CD4-positive, alpha-beta T cell treated with Interferon gamma for 1 hour (primary cell): ENCODE results near the gene AFF3.

Experiments used
- DNase-seq: peaks from one replicate; pipeline ENCODE4 v3.0.0-alpha.2; 2020

Gene AFF3

GRCh38 chr2:99878581-99879350, 263.6 kb downstream of the AFF3 start:
- no peak for DNase-seq

DNA sequence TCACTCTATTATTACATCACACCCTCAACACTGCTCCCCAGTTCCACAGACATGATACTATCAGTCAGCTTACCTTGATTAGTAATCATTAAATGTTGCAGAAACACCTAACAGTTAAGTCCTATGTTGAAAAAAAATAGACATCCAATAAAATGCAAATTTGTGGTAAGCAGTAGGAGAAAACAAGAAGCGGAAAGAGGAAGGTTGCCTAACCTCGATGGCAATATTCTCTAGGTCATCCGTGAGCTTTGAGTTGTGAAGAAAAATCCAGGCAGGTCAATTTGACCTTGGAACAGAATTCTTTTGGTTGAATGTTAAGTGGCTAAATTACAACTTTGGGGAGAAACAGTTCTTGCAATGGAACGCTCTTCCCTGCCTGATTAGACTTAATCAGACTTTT, 264.4 kb downstream of the AFF3 start:
- no peak for DNase-seq

DNA sequence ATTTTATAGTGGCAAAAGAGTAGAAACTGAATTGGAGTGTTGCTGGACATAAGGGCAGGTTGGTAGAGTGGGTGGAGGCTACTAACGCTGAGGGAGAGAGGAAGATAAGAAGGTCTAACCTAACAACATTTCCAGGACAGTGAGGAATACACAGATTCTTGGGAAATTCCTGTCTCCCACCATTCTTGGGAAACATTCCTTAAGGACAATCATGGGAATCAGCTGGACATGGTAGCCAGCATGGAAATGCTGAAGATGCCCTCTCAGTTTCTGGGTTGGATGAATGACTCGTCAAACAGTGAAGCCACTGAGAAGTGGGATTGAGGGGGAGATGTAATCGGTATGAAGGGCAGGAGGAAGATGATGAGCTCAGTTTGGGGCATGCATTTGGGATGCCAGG, 265.4 kb downstream of the AFF3 start:
- no peak for DNase-seq

DNA sequence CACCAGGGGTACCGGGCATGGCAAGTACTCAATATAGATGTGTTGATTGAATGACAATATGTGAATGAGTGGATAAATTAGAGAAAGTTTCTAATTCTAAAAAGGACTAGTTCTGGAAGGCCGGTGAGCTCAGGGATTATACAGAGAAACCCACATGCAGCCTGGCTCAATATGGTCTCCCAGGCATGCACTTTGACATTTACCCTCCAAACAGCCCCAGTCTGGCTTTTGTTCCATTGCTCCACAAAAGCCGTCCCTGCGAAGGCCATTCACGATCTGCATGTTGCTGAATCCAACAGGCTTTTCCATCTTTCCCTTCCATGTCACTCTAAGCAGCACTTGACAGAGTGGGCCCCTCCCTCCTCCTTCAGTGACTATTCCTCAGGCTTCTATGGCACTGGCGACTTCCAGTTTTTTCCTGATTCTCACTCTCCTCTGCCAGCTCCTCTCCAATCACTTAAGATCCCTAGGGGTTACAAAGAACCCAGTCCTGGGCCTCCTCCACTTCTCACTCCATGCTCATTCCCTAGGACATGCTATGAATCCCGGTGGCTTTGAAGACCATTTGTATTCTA, 266.7 kb downstream of the AFF3 start:
- DNase-seq = no peak

DNA sequence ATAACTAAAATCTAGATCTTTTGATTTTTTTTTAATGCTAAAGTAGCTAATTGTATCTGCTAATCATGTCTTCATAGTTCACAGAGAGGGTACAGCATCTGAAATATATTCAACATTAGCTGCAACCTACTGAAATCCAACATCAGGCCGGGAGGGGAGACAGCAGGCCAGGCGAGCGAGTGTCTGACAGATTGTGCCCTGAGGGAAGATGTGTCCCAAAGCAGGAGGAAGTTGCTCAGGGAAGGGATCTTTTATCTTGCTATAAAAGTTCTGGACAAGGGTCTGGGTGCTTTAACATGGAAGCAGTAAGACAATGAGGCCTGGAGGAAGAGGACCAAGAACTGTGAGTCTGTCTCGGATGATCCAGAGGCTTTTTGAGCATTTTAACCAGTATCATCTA, 274.1 kb downstream of the AFF3 start:
- DNase-seq = no peak

GRCh38 chr2:99867770-99868169, 274.6 kb downstream of the AFF3 start:
- DNase-seq = peak; percentile 41

- no peak for DNase-seq
Observed at GRCh38 chr2:99865818-99866676, 276.3 kb downstream of the AFF3 start.

GRCh38 chr2:99864561-99865553, 277.5 kb downstream of the AFF3 start:
- no peak for DNase-seq

DNA sequence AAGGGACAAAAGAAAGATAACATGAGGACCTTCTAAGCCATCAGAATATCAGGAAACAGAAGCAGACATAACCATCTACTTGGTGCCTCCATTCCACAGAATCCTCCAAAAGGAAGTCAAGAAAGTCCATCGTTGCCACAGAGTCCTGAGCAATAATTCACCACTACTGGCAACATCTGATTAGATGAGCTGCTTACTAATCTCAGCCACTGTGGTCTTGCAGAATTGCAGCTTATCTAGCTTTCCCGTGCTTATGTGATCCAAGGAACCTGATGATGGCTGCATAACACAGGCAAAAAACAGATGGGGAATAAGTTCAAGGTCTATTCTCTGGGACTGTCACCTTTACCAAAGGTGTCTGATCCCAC, 278.5 kb downstream of the AFF3 start:
- no peak for DNase-seq

DNA sequence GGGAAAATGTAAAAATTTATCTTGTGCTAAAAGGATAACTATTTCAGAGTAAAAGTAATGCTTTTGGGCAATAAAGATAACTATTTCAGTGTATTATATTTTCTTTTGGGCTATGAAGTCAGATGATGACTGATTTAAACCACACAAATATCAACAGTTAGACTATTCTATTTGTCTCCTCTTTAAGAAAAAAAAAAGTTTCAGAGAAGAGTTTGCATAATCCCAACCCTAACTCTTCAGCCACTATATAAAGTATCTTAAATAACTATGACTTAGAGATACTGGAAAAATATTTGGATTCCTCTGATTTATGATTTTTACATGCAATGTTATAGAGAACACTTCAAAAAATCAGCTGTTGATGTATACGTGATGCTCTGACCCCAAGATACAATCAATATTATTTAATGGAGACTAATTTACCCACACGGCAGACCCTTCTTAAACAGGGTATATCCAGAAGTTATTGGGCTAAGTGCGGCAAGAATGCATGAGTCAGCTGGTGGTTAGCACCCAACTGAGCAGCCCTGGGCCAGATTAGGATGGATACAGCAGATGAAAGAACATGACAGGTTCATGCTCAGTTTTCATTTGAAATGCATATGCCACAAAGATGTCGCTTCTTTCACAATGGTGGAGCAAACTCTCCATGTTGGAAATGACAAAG, 279.0 kb downstream of the AFF3 start:
- no peak for DNase-seq

DNA sequence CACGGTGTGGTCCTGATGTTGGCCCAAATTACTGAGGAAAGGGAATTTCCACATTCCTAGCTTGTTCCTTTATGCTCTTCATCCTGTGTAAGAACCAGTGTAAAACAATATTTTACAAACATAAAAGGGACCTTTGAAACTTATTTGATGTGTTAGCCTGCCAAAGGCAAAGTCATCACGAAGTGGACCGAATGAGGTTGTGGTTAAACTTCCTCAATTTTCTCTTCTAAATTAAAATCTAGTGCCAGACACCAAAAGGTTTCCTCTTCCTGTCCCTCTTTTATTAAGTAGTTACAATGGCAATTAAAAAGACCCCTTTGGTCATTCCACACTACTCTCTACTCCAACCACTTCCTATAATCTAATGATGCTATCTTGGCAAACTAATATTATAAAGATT, 279.8 kb downstream of the AFF3 start:
- DNase-seq = no peak

GRCh38 chr2:99861376-99861760, 281.0 kb downstream of the AFF3 start:
- no peak for DNase-seq

DNA sequence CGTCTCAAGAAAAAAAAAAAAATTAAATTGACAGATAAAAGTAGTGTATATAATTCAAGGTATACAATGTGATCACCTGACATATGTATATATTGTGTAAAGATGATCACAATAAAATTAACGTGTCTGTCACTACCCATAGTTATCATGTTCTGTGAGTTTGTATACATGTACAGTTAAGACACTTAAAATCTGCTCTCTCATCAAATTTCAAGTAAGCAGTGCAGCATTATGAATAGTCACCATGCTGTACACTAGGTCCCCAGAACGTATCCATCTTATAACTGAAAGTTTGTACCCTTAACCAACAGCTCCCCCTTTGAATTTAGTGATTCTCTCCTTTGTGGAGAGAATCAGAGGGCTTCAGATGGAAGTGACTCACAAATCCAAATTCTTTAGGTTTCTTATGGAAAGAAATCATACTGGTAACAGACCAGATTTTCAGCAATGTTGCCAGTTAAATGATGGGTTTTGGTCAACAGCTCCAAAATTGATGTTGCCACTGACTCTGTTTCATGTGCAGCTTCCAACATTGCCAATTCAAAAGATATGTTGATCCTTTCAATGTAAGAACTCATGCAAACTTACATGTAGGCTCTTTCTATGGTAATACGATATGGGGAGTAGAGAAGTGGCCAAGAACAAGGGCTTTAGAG, 281.5 kb downstream of the AFF3 start:
- no peak for DNase-seq

GRCh38 chr2:99858951-99859596, 283.3 kb downstream of the AFF3 start:
- DNase-seq = no peak

DNA sequence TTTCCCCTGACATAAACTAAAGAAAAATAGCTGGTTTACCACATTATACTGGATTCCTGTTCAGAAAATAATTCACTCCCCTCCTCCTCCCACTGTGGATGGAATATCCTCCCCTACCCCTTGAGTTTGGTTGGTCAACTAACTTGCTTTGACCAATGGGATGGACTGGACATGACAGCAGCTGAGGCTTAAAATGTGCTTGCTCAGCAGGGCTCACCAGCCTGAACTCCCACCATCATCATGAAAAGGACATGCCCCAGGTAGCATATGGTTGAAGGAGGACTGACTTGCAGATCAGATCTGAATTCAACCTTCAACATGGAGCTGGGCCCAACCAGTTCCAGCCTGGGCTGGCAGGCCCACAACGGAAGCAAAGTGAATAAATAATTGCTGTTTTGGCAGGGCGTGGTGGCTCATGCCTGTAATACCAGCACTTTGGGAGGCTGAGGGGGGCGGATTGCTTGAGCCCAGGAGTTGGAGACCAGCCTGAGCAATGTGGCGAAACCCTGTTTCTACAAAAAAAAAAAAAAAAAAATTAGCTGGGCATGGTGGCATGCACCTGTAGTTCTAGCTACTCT, 284.4 kb downstream of the AFF3 start:
- no peak for DNase-seq

- DNase-seq = no peak
Observed at GRCh38 chr2:99857372-99857771, 285.0 kb downstream of the AFF3 start.

- DNase-seq = no peak
Observed at GRCh38 chr2:99856119-99856518, 286.3 kb downstream of the AFF3 start.

DNA sequence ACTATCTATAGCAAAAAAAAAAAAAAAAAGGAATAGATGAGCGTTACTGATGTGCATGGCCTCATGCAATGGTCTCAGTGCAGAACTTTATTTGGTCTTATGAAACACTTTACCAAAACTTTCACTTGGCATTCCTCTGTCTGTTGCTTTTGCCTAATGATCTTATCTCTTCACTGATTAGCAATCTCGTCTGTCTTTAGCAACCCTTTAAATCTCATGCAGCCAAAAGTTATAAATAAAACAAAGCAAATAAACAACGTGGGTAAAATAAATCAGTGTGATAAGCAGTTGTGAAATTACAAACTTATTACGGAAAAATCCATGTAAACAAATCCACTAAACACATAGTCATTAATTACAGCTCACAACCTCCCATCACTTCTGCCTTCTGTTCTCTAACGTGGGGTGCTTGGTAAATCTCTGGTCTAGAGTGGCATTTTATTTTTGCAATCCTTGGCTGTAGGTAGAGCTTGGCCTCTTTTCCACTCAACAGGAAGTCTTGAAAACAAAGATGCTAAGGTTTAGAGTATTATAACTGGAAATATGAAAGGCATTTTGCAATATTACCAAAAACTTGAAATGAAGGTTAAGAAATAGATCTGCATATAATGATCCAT, 288.0 kb downstream of the AFF3 start:
- no peak for DNase-seq

- DNase-seq = no peak
Observed at GRCh38 chr2:99852956-99853355, 289.4 kb downstream of the AFF3 start.

GRCh38 chr2:99852376-99852934, 289.9 kb downstream of the AFF3 start:
- DNase-seq = no peak
